Progenitor cell of endocrine pancreas (in vitro differentiated cells): ENCODE data around the gene HM13. TPM values are rescaled to one million over a fixed set of nuclear protein-coding genes. Genes with fewer than 3 reads are reported as not detected.

Experiments
- DNase-seq: peaks from one replicate; pipeline ENCODE4 v3.0.0; 2021; ENCODE audit warnings: low spot score; ENCODE audit not compliant: unreplicated experiment
- H3K27ac Mint-ChIP-seq: 2 replicates; pipeline ENCODE4 v1.8.0; 2021; ENCODE audit warnings: mild to moderate bottlenecking, moderate library complexity, mixed read lengths
- H3K27me3 Mint-ChIP-seq: 2 replicates; pipeline ENCODE4 v1.8.0; 2021; ENCODE audit warnings: mixed read lengths
- H3K36me3 Mint-ChIP-seq: 2 replicates; pipeline ENCODE4 v1.8.0; 2022; ENCODE audit warnings: mixed read lengths; ENCODE audit not compliant: insufficient read depth
- H3K4me1 Mint-ChIP-seq: 2 replicates; pipeline ENCODE4 v1.8.0; 2021; ENCODE audit warnings: low read depth, mixed read lengths
- H3K4me3 Mint-ChIP-seq: 2 replicates; pipeline ENCODE4 v1.8.0; 2021; ENCODE audit warnings: low read depth, mild to moderate bottlenecking, moderate library complexity, mixed read lengths
- H3K9me3 Mint-ChIP-seq: 2 replicates; pipeline ENCODE4 v1.8.0; 2021; ENCODE audit warnings: low read depth, mixed read lengths
- CTCF ChIP-seq: fragments of 200-600 bp; sonication (generic); IDR thresholded peaks from one replicate; pipeline ENCODE4 v1.5.0; 2021; ENCODE audit warnings: antibody characterized with exemption, mild to moderate bottlenecking; ENCODE audit not compliant: unreplicated experiment
- total RNA-seq: library from RNA; stranded (reverse); gene quantifications from 2 replicates; pipeline ENCODE4 v1.2.1, GENCODE V29; 2021

Gene HM13
- total RNA-seq, 1 donor from 2014 or later: 217 TPM

GRCh38 chr20:31474097-31474436 lies 40.2 kb upstream of the HM13 start:
- Mint-ChIP-seq H3K36me3 (peaks cover 6% of the 10 kb centered on the region), H3K27ac (no peak overlapping the region), H3K4me3 (no peak overlapping the region), H3K9me3 (peaks cover 40% of the 10 kb centered on the region), H3K27me3 (peaks cover 8% of the 10 kb centered on the region), H3K4me1 (no peaks in the 10 kb centered on the region)
- no peak for TF ChIP-seq CTCF
- no peak for DNase-seq

- Mint-ChIP-seq H3K4me3 (no peak within 1 kb of the TSS), H3K27ac (no peak within 1 kb of the TSS), H3K4me1 (no peaks in the 10 kb centered on the region), H3K27me3 (peaks cover 8% of the 10 kb centered on the region), H3K36me3 (peaks cover 6% of the 10 kb centered on the region), H3K9me3 (peaks cover 43% of the 10 kb centered on the region)
- TF ChIP-seq CTCF: no peak
- no peak for DNase-seq
Measured at GRCh38 chr20:31474758-31475427, 39.3 kb upstream of the HM13 start, which contains the start of the genes DEFB124 and REM1. Gene DEFB124 (minus strand): TSS chr20:31475127. CDS start chr20:31473013, 2,114 bp downstream. Gene REM1 (plus strand): TSS chr20:31475288. CDS start chr20:31476446, 1,158 bp downstream.

GRCh38 chr20:31475472-31476293 lies 38.6 kb upstream of the HM13 start:
- peaks cover 8% of the 10 kb centered on the region for H3K27me3 Mint-ChIP-seq
- peaks cover 43% of the 10 kb centered on the region for H3K9me3 Mint-ChIP-seq
- no peak for TF ChIP-seq CTCF
- no peaks in the 10 kb centered on the region for H3K4me1 Mint-ChIP-seq
- no peak overlapping the region for H3K27ac Mint-ChIP-seq
- no peak for DNase-seq
- no peak overlapping the region for H3K4me3 Mint-ChIP-seq
- peaks cover 6% of the 10 kb centered on the region for H3K36me3 Mint-ChIP-seq

GRCh38 chr20:31476294-31476585 lies 38.0 kb upstream of the HM13 start:
- no peaks in the 10 kb centered on the region for H3K4me1 Mint-ChIP-seq
- no peak overlapping the region for H3K27ac Mint-ChIP-seq
- peaks cover 8% of the 10 kb centered on the region for H3K27me3 Mint-ChIP-seq
- peaks cover 6% of the 10 kb centered on the region for H3K36me3 Mint-ChIP-seq
- no peak for TF ChIP-seq CTCF
- peaks cover 45% of the 10 kb centered on the region for H3K9me3 Mint-ChIP-seq
- H3K4me3 Mint-ChIP-seq: no peak overlapping the region
- no peak for DNase-seq

- Mint-ChIP-seq H3K36me3 (peaks cover 10% of the 10 kb centered on the region), H3K27me3 (peaks cover 10% of the 10 kb centered on the region), H3K4me3 (no peak overlapping the region), H3K27ac (no peak overlapping the region), H3K9me3 (peaks cover 50% of the 10 kb centered on the region), H3K4me1 (no peaks in the 10 kb centered on the region)
- TF ChIP-seq CTCF: no peak
- no peak for DNase-seq
Measured at GRCh38 chr20:31476643-31477215, 37.5 kb upstream of the HM13 start.
